HTR-8/SVneo (cell line): ENCODE data around the gene NAA60.
A peak's percentile ranks its signal among the peaks of the same experiment; 100 is the strongest.
"Not testable (repeated sequence)": the region's sequence is repeated elsewhere in the genome, so short reads cannot be mapped to it uniquely, and the experiment has no call there.

Source experiments
- DNase-seq: peaks from one replicate; pipeline ENCODE4 v3.0.0; 2011; ENCODE audit warnings: low spot score, mixed read lengths; ENCODE audit not compliant: insufficient read length
- FAIRE-seq: peaks from 2 replicates; lab custom pipeline; 2011; peaks lifted over from hg19 to GRCh38; lab: Jason Lieb, UNC

The NAA60 gene

GRCh38 chr16:3460585-3460984 lies 17.1 kb downstream of the NAA60 start:
- FAIRE-seq: no peak

GRCh38 chr16:3461151-3461550 lies 17.7 kb downstream of the NAA60 start:
- DNase-seq: no peak

More at GRCh38 chr16:3460585-3460984, 17.1 kb downstream of the NAA60 start:
- DNase-seq: no peak

GRCh38 chr16:3465301-3465700 lies 21.8 kb downstream of the NAA60 start:
- FAIRE-seq: no peak
- DNase-seq: no peak

More at GRCh38 chr16:3461151-3461550, 17.7 kb downstream of the NAA60 start:
- no peak for FAIRE-seq

- no peak for DNase-seq
- no peak for FAIRE-seq
These were observed 22.6 kb downstream of the NAA60 start for GRCh38 chr16:3465911-3466584.

- FAIRE-seq (no peak), DNase-seq (no peak)
These were observed 23.7 kb downstream of the NAA60 start for GRCh38 chr16:3467182-3467581.

GRCh38 chr16:3467921-3468320 lies 24.4 kb downstream of the NAA60 start:
- FAIRE-seq (no peak), DNase-seq (no peak)

- no peak for DNase-seq
- no peak for FAIRE-seq
These were observed 25.0 kb downstream of the NAA60 start for GRCh38 chr16:3468501-3468900.

GRCh38 chr16:3469736-3470135 lies 26.3 kb downstream of the NAA60 start:
- DNase-seq (no peak), FAIRE-seq (no peak)

GRCh38 chr16:3470723-3471122 lies 27.2 kb downstream of the NAA60 start:
- DNase-seq: no peak
- peak; percentile 20 for FAIRE-seq

- FAIRE-seq (no peak), DNase-seq (no peak)
These were observed 28.2 kb downstream of the NAA60 start for GRCh38 chr16:3471518-3472176.

- FAIRE-seq (no peak), DNase-seq (no peak)
These were observed 29.6 kb downstream of the NAA60 start for GRCh38 chr16:3472878-3473595.

GRCh38 chr16:3473596-3473943 lies 30.1 kb downstream of the NAA60 start:
- not testable (repeated sequence) for DNase-seq, FAIRE-seq

GRCh38 chr16:3474136-3474779 lies 30.8 kb downstream of the NAA60 start:
- no peak for DNase-seq
- no peak for FAIRE-seq

GRCh38 chr16:3474870-3475269 lies 31.4 kb downstream of the NAA60 start:
- FAIRE-seq, DNase-seq: not testable (repeated sequence)

- FAIRE-seq (no peak), DNase-seq (no peak)
These were observed 32.3 kb downstream of the NAA60 start for GRCh38 chr16:3475604-3476375.

GRCh38 chr16:3476409-3476808 lies 32.9 kb downstream of the NAA60 start:
- FAIRE-seq (no peak), DNase-seq (no peak)

- DNase-seq: no peak
- no peak for FAIRE-seq
These were observed 34.9 kb downstream of the NAA60 start for GRCh38 chr16:3478242-3478925.

- FAIRE-seq (no peak), DNase-seq (no peak)
These were observed 36.3 kb downstream of the NAA60 start for GRCh38 chr16:3479654-3480216.
